ELR (cell line): ENCODE results near the gene FGD6.
A peak's percentile ranks its signal among the peaks of the same experiment; 100 is the strongest.
"Not testable (repeated sequence)": the region's sequence is repeated elsewhere in the genome, so short reads cannot be mapped to it uniquely, and the experiment has no call there.

Experiments used
- DNase-seq: peaks from one replicate; pipeline ENCODE4 v3.0.0-alpha.2; 2015; ENCODE audit warnings: low read depth

Gene FGD6

GRCh38 chr12:95234187-95234586 is 16.9 kb upstream of the FGD6 start:
- not testable (repeated sequence) for DNase-seq

GRCh38 chr12:95231190-95231589 is 13.9 kb upstream of the FGD6 start:
- peak; percentile 53 for DNase-seq

- DNase-seq: no peak
Observed at GRCh38 chr12:95230313-95230712, 13.0 kb upstream of the FGD6 start.

GRCh38 chr12:95229636-95230035 is 12.4 kb upstream of the FGD6 start:
- DNase-seq: no peak

- DNase-seq: no peak
Observed at GRCh38 chr12:95228617-95229016, 11.3 kb upstream of the FGD6 start.

- no peak for DNase-seq
Observed at GRCh38 chr12:95227818-95228356, 10.6 kb upstream of the FGD6 start.

- DNase-seq: no peak
Observed at GRCh38 chr12:95225645-95226212, 8.5 kb upstream of the FGD6 start.

GRCh38 chr12:95224202-95225170 is 7.2 kb upstream of the FGD6 start:
- peak; percentile 58 for DNase-seq

GRCh38 chr12:95220726-95221125 is 3.5 kb upstream of the FGD6 start:
- DNase-seq: no peak

- DNase-seq: no peak
Observed at GRCh38 chr12:95220190-95220589, 2.9 kb upstream of the FGD6 start.

- peak; percentile 66 for DNase-seq
Observed at GRCh38 chr12:95218150-95219133, 1.2 kb upstream of the FGD6 start.

GRCh38 chr12:95216711-95217376 is 423 bp downstream of the FGD6 start:
- no peak for DNase-seq

GRCh38 chr12:95215949-95216348 is 1.3 kb downstream of the FGD6 start:
- DNase-seq: peak; percentile 66

- no peak for DNase-seq
Observed at GRCh38 chr12:95214466-95214865, 2.8 kb downstream of the FGD6 start.

GRCh38 chr12:95213928-95214327 is 3.3 kb downstream of the FGD6 start:
- no peak for DNase-seq

GRCh38 chr12:95213119-95213518 is 4.1 kb downstream of the FGD6 start:
- DNase-seq: no peak

GRCh38 chr12:95212586-95212985 is 4.7 kb downstream of the FGD6 start:
- peak; percentile 82 for DNase-seq

GRCh38 chr12:95208678-95209077 is 8.6 kb downstream of the FGD6 start:
- DNase-seq: no peak

GRCh38 chr12:95207407-95207806 is 9.9 kb downstream of the FGD6 start:
- DNase-seq: no peak

GRCh38 chr12:95206916-95207315 is 10.4 kb downstream of the FGD6 start:
- DNase-seq: no peak

- DNase-seq: peak; percentile 89
Observed at GRCh38 chr12:95205685-95206084, 11.6 kb downstream of the FGD6 start.
